Mucosa of gallbladder (tissue), 1 donor: ENCODE measurements around the gene TNNT2. TPM values are rescaled to one million over a fixed set of nuclear protein-coding genes. Genes with fewer than 3 reads are reported as not detected.
A peak's percentile ranks its signal among the peaks of the same experiment; 100 is the strongest.

Experiments
- DNase-seq: peaks from one replicate; pipeline ENCODE4 v3.0.0-alpha.2; 2020; ENCODE audit warnings: low spot score
- total RNA-seq: library from RNA; stranded (reverse); gene quantifications from one replicate; pipeline ENCODE4 v1.2.1, GENCODE V29; 2021
- donor health status: DM: no; HTN: no; CAD: no.

TNNT2 gene
- total RNA-seq, 1 donor from 2014 or later, result 69.8 TPM

- peak; percentile 53 for DNase-seq
Measured at GRCh38 chr1:201376464-201377374, 761 bp downstream of the TNNT2 start.

DNA sequence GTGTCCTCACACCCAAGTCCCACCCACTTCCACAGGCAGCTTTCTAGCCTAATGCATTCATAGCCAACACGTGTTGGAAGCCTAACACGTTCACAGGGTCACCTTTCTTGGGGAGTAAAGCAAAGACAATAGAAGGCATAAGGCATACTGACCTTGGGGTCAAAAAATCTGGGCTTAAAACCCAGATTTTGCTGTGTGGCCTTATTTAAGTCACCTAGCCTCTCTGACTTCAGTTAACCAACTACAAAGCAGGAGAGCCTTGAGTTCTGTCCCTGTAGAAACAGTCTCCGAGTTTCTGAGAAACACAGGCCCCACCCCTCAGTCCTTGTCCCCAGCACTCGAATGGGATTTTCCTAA, 1.4 kb downstream of the TNNT2 start:
- DNase-seq, result no peak

DNA sequence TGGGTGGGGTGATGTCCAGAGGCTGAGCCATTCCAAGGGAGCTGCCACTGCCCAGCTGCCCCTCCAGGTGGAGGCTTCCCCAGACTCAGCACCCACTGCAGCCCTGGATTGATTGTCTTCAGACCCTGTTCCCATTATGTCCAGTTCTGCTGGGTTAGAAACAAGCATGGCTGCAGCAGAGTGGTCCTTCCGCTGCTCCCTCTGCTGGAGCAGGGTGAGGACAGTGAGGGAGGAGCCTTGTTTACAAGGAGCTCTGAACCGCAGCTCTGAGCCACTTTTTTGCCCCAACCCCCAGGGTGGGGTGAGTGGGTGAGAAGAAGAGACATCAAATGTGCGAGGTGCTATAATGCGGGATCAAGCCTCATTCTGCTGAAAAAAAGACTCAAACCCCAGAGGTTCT, 2.3 kb downstream of the TNNT2 start:
- no peak for DNase-seq

DNA sequence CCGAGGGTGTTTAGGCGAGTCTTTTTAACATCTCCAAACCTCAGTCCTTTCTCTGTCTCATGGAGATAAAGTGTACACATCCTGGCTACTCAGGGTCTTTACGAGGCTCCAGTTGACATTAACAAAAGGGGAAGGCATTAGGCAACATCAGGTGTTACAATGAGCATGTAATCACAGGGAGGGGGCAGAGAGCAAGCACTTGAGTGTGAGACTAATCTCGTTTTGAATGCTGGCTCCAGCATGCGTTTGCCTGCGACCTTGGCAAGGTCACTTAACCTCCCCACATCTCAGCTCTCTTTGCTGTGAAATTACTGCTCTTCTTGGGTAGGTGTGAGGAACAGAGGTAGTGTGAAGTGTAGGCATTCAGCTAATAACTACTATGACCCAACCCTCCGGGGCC, 3.1 kb downstream of the TNNT2 start:
- no peak for DNase-seq

- DNase-seq, result no peak
Measured at GRCh38 chr1:201371792-201372191, 5.7 kb downstream of the TNNT2 start.

DNA sequence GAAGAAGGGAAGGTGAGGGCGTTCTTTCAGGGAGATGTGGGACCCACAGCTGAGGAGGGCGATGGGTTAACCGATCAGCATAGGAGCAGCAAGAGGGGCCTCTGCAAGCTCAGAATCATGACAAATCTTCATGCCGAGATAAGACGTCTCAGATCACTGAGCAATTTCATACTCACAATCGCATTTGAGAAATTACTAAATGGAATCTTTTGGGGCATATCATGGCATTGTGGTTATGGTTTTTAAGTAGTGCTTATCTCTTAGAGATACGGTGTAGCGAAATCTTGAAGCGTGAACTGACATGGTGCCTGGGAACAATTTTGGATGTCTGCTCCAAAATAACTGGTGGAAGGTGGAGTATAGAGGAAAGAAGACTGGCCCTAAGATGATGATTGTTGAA, 6.2 kb downstream of the TNNT2 start:
- DNase-seq, result no peak

- DNase-seq, result no peak
Measured at GRCh38 chr1:201370500-201370899, 7.0 kb downstream of the TNNT2 start.

- DNase-seq, result no peak
Measured at GRCh38 chr1:201369209-201369608, 8.3 kb downstream of the TNNT2 start.

GRCh38 chr1:201366696-201367095, 10.8 kb downstream of the TNNT2 start:
- DNase-seq, result no peak

GRCh38 chr1:201365251-201365650, 12.2 kb downstream of the TNNT2 start:
- DNase-seq, result no peak

DNA sequence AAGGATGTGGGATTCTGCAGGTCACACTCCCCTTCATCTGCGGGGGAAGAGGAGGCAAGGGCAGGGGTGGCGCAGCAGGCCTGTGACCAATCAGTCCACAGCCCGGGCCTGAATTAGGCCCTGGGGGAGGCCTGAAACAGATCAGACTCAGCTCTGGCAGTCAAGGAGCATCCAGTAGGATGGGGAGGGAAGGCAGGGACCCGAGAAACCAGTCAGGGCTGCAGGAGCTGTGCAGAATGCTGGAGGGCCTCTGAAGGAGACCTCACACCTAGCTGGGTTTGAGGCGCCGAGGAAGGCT, 12.7 kb downstream of the TNNT2 start:
- DNase-seq, result no peak

DNA sequence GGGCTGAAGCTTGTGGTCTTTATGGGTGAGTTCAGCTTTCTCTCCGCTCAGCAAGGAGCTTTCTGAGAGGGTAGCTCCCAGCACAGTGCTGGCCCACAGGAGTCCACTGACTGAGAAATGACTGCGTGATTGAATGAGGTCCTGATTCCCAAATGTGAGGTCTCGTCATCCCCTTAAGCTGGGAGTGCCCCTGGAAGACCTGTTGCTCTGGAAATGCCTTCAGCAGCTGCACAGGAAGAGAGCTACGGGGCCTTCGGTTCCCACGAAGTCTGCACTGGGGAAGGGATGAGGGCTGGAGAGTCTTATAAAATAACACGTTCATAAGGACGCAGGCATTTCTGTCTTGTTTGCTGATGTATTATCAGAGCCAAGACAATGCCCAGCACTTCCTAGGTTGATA, 14.0 kb downstream of the TNNT2 start:
- DNase-seq, result no peak

DNA sequence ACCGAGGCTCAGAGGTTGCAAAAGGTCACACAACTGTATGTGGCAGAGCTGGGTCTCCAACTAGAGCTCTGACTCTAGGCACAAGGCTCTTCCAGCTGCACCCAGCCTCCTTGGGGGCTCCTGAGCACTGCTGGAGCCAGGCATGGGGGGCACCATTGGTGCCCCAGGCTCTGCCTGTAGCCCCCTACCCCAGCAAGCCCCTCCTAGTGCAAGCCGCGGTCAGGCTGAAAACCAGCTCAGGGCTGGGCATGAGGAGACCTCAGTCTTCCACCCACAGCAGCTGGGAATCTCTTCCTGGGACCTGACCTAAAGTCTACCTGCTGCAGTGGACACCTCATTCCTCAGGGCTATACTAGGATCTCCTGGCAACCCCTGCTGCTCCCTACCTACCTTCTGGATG, 14.6 kb downstream of the TNNT2 start:
- DNase-seq, result no peak

DNA sequence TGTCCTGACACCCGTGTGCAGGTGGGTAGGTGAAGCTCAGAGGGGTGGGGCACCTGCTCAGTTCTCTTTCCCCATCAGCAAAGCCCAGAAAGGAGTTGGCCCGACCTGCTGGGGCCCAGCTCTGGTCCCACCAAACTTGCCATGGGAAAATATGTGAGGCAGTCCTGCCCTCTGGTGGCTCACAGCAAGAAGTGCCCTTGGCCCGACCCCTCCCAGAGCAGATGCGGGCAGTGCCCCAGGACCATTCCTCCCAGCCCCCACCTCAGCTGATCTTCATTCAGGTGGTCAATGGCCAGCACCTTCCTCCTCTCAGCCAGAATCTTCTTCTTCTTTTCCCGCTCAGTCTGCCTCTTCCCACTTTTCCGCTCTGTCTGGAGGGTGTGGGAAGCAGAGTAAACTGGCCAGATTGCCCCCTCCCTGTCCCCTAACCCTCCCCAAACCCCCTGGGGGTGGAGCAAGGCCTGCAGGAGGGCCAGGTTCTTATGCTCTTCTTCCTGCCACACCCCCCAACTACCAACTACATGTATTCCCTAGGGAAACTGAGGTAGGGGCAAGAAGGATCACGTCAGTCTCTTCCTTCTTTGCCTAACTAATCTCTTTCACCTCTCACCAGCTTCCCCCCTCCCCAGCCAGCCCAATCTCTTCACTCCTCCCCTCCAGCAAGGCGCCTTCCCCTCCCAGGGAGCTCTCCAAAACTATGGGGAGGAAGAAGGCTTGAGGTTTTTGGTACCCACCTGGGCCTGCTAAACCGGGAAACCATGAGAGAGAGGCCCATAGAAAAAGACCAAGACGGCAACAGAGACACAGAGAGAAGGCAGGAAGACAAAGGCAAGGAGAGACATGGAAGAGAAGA, 15.6 kb downstream of the TNNT2 start:
- DNase-seq, result no peak

GRCh38 chr1:201360901-201361651, 16.4 kb downstream of the TNNT2 start:
- DNase-seq, result no peak

- no peak for DNase-seq
Measured at GRCh38 chr1:201360486-201360885, 17.0 kb downstream of the TNNT2 start.

DNA sequence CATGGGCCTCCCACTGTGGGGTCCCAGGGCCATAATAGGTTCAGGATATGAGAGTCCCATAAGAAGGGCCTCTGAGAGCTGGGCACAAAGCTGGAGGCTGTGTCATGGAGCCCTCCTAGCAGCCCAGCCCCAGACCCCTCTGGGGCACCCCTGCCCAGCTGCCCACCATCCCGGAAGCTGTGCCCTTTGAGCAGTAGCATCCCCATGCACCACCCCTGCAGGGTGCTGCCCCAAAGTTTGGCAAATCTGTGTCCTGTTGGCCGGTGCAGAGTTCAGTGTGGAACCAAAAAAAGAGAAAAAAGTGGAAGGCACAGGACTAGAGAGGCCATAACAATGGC, 17.6 kb downstream of the TNNT2 start:
- DNase-seq, result no peak

GRCh38 chr1:201359031-201359872, 18.2 kb downstream of the TNNT2 start:
- no peak for DNase-seq

DNA sequence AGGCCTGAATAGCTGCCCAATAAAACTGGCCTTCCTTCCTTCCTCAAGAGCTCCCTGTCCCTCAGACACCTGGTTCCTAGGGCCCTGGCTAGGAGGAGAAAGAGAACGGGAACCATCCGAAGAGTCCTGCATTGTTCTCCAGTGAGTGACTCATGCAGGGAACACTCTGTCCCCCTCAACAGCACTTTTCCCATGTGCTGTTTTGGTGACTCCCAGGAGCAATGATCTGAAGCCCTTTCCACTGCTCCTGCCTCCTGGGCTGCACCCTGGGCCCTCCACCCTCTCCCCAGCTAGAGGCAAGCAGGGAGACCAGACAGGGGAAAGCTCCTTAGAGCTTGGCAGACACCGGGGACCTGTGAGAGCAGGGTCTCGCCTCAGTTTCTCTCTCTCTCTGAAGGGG, 18.9 kb downstream of the TNNT2 start:
- no peak for DNase-seq

DNA sequence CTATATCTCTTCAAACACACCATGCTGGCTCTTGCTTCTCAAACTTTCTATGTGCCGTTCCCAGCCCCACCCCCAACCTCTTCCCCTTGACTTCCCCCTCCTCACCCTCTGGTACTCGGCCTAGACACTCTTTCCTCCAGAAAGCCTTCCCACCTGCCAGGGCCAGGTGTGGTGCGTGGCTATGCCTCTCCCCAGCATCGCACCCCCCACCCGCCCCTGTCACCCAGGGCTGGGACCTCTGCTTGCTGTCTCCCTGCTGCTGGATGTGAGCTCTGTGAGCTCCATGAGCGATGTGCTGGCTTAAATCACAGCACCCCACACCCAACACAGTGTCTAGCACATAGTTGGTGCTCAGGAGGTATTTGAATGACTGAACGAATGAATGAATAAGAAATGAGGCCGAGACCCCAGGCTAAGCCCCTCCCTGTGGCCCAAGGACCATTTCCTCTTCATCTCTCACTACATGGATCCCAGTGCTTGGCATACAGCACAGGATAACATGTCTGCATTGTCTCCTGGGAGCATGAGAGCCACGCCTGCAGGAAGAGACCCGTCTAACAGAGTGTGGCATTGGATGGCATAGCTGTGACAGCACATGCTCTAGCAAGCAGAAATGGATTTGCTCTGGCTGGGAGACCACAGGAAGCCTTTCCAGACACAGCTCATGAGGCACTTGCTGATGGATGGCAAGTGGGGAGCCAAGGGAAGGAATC, 19.7 kb downstream of the TNNT2 start:
- no peak for DNase-seq

GRCh38 chr1:201357211-201357610, 20.3 kb downstream of the TNNT2 start:
- no peak for DNase-seq
